HT-29 (cell line): ENCODE results near the gene RPS13. TPM values are rescaled to one million over a fixed set of nuclear protein-coding genes. Genes with fewer than 3 reads are reported as not detected.
A peak's percentile ranks its signal among the peaks of the same experiment; 100 is the strongest.
"Not testable (repeated sequence)": the region's sequence is repeated elsewhere in the genome, so short reads cannot be mapped to it uniquely, and the experiment has no call there.

Experiments
- DNase-seq: peaks from one replicate; pipeline ENCODE4 v3.0.0-alpha.2; 2015; ENCODE audit warnings: low spot score
- total RNA-seq: library from RNA; depleted of rRNA; stranded (reverse); fragments of >200 nt; shearing (Covaris generic); gene quantifications from 2 replicates; pipeline ENCODE4 v1.2.3, GENCODE V29; 2014; rRNA removed

RPS13 gene
- 1,193 and 1,327 TPM in 2 replicates for total RNA-seq

DNA sequence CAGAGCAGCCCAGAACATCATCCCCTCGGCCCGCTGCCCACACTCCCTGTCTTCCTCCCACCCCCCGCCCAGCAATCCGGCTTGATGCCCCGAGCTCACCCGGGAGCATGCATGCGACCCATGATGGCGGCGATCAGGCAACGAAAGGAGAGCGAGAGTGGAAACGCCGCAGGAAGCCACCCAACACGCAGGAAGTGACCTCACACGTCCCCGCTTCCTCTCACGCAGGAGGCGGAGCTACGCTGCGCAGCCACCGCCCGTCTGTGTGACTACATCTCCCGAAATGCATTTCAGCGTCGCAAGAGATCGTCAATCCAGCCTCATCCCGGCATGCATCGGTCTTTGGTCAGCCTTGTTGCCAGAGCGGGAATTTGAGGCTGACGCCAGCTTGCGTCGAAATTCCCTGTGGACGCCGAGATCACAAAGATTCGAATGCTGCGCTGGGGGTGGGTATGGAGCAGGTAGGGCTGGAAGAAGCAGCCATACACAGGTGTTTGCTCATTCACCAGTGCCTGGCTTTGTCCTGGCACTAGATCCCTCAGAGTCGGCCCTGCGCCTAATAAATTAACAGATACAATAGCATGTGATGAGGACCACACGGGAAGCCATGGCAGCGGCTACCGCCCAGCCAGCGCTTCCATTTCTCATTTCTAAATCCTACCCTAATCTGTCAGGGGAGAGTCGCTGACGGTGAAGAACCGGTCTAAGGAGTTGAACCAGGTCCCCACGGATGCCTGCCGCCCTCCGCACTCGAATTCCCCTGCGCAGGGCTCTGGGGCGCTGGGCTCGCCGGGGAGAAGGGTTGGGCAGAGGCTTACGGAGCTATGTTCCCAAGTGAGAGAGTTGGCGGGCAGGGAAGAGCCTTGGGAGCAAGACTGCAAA, at the start of gene RPS13:
TSS of gene RPS13 (minus strand) at position 148 of the 882 bp plus-strand sequence. CDS start at position 122, 26 bp downstream.
- DNase-seq, result peak; percentile 99

DNA sequence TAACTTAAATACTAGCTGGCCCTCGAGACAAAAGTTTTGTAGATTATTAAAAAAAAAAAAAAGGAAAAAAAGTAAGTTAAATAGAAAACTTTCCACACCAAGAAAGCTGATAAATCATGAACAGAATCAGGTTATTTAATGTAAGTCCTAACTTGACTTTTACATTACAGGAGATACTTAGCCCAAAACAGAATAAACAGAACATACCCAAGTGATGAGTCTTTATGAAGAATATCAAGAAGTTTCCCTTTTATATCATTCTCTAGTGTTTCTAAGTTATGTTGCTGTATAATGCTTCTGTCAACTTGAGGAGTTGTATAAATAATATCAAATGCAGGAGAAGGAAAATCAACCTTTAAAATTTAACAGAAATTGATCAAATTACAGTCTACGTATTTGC, 44.5 kb upstream of the RPS13 start:
- DNase-seq, result no peak

- no peak for DNase-seq
Measured at GRCh38 chr11:17117262-17117661, 39.8 kb upstream of the RPS13 start.

DNA sequence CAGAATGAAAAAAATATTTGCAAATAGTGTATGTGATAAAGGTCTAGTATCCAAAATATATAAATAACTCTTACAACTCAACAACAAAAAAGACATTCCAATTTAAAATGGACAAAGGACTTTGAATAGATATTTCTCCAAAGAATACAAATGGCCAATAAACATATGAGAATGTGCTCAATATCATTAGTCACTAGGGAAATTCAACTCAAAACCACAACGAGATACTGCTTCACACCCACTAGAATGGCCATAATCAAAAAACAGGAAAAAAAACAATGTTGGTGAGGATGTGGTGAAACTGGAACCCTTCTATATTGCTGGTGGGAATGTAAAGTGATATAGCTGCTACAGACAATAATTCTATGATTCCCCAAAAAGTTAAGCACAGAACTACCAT, 38.6 kb upstream of the RPS13 start:
- no peak for DNase-seq

- peak; percentile 33 for DNase-seq
Measured at GRCh38 chr11:17107745-17108144, 30.3 kb upstream of the RPS13 start.

GRCh38 chr11:17105404-17106040, 28.1 kb upstream of the RPS13 start:
- DNase-seq, result not testable (repeated sequence)

DNA sequence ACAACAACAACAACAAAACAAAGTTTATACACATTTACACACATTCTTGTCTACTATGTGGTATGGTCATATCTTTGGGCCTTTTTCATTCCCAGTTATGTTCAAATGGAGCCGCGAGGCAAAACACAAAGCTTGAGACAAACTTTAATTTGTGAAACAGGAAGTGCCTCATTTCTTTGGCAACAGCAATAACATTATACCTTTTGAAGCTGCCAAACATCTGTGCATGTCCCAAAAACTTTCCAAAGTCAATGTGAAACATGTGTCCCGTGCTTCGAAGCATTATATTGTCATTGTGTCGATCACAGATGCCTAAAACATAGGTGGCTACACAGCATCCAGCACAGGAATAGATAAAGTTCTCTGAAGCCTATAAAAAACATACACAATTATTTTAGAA, 25.0 kb upstream of the RPS13 start:
- no peak for DNase-seq

DNA sequence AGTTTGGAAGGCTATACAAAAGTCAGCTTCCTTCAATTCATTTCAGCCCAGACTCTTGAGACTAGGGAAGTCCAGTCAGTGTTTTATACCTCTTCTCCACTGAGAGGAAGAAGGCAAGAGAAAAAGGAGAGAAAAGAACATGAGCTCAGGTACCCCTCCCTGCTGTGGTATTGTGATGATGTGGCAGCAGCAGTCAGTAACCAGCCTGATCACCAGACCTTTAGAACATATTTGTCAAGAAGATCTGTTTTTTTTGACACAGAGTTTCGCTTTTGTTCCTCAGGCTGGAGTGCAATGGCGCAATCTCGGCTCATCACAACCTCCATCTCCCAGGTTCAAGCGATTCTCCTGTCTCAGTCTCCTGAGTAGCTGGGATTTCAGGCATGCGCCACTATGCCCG, 21.2 kb upstream of the RPS13 start:
- no peak for DNase-seq

DNA sequence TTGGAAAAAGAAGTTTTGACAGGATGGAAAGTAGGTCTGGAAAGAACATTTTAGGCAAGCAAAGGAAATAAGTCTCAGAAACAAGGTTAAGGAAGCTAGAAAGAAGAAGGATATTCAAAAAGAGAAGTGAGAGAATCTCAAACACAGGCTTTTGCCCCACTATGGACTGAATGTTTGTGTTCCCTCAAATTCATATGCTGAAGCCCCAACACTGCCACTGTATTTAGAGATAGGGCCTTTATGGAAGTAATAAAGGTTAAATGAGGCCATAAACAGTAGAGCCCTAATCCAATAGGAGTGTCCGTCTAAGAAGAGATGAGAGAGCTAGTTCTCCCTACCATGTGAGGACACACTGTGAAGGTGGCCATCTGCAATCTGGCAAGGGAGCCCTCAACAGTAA, 20.6 kb upstream of the RPS13 start:
- DNase-seq, result no peak

GRCh38 chr11:17085976-17086375, 8.5 kb upstream of the RPS13 start:
- not testable (repeated sequence) for DNase-seq

- DNase-seq, result no peak
Measured at GRCh38 chr11:17077240-17077519, 287 bp downstream of the RPS13 start.

GRCh38 chr11:17076517-17077239, 789 bp downstream of the RPS13 start:
- DNase-seq, result no peak

GRCh38 chr11:17075506-17075905, 2.0 kb downstream of the RPS13 start:
- no peak for DNase-seq

DNA sequence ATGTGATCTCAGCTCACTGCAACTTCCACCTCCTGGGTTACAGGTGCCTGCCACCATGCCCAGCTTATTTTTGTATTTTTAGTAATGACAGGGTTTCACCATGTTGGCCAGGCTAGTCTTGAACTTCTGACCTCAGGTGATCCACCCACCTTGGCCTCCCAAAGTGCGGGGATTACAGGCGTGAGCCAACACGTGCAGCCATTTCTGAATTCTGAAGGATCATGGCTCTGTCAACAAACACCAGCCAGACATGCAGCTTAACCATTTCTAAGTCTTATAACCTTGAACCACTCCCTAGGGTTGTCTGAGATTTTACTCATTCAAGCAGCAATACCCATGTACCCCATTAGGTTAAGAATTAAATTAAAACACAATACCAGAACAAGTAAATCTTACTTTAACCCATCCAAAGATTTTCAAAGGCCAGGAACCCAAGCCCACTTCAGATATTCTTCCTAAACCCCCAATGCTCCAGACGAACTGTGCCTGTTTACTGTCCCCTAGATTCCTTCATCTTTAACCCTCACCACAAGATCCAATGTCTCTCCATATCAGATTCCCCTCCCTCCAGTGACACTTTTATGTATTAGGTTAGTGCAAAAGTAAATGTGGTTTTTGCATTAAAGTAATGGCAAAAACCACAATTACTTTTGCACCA, 4.0 kb downstream of the RPS13 start:
- peak; percentile 30 for DNase-seq

DNA sequence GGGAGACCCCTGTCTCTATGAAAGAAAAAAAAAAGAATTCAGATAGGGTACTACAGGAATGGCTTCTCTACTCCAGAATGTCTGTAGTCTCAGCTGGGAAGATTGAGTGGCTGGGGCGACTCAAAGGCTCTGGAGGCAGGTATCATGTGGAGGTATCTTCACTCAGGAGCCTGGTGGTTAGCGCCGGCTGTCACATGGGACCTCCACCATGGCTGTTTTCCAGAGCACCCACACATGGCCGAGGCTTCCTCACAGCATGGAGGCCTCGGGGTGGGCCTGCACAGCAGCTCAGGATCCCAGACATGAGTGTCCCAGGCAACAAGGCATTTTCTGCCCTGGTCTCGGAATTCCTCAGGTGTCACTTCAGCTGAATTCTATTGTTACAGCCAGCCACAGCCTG, 10.1 kb downstream of the RPS13 start:
- no peak for DNase-seq

- DNase-seq, result no peak
Measured at GRCh38 chr11:17066691-17067090, 10.8 kb downstream of the RPS13 start.

- DNase-seq, result peak; percentile 89
Measured at GRCh38 chr11:17063171-17064002, 14.1 kb downstream of the RPS13 start.

DNA sequence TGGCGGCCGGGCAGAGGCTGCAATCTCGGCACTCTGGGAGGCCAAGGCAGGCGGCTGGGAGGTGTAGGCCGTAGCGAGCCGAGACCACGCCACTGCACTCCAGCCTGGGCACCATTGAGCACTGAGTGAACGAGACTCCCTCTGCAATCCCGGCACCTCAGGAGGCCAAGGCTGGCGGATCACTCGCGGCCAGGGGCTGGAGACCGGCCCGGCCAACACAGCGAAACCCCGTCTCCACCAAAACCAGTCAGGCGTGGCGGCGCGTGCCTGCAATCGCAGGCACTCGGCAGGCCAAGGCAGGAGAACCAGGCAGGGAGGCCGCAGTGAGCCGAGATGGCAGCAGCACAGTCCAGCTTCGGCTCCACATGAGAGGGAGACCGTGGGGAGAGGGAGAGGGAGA, 26.3 kb downstream of the RPS13 start:
- not testable (repeated sequence) for DNase-seq

GRCh38 chr11:17048491-17048890, 29.0 kb downstream of the RPS13 start:
- DNase-seq, result peak; percentile 64

- no peak for DNase-seq
Measured at GRCh38 chr11:17046690-17047089, 30.8 kb downstream of the RPS13 start.
